Measurements from ENCODE around the gene COX6B1. TPM values are rescaled to one million over a fixed set of nuclear protein-coding genes. Genes with fewer than 3 reads are reported as not detected.

The COX6B1 gene
- total and polyA plus RNA-seq, 8 donors: 119 to 491 (median 155) TPM

DNA sequence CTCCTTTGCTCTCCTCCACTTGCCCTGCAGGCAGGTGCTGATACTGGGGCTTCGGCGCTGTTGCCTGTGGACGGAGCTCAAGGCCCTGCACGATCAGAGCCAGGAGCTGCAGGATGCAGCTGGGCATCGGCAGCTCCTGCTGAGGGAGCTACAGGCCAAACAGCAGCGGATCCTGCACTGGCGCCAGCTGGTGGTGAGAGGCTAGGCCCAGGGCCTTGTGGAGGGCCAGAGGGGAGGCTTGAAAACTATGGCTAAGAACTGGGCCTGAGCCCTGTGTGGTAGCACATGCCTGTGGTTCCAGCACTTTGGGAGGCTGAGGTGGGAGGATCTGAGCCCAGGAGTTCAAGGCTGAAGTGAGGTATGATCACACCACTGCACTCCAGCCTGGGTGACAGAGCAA is 29.3 kb upstream of the COX6B1 start:
- TF ChIP-seq, protein P1, sequence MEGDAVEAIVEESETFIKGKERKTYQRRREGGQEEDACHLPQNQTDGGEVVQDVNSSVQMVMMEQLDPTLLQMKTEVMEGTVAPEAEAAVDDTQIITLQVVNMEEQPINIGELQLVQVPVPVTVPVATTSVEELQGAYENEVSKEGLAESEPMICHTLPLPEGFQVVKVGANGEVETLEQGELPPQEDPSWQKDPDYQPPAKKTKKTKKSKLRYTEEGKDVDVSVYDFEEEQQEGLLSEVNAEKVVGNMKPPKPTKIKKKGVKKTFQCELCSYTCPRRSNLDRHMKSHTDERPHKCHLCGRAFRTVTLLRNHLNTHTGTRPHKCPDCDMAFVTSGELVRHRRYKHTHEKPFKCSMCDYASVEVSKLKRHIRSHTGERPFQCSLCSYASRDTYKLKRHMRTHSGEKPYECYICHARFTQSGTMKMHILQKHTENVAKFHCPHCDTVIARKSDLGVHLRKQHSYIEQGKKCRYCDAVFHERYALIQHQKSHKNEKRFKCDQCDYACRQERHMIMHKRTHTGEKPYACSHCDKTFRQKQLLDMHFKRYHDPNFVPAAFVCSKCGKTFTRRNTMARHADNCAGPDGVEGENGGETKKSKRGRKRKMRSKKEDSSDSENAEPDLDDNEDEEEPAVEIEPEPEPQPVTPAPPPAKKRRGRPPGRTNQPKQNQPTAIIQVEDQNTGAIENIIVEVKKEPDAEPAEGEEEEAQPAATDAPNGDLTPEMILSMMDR (IDR thresholded peaks at IDR 0.05): no peak
- FAIRE-seq (no peak), ATAC-seq (no peak), DNase-seq (no peak)
- H3K9me3 ChIP-seq: no peaks in the 10 kb centered on the region
- H3K4me3 ChIP-seq: no peak overlapping the region
- H3K4me1 ChIP-seq: no peaks in the 10 kb centered on the region
- H3K27me3 ChIP-seq: no peaks in the 10 kb centered on the region
- no peak overlapping the region for H3K27ac ChIP-seq
- intact Hi-C loops (cut with DNase I): no loop called here
- 81 to 84% methylated on average over 7 of the region's 7 CpGs for WGBS, 2 donors
- no peaks in the 10 kb centered on the region for H3K36me3 ChIP-seq

DNA sequence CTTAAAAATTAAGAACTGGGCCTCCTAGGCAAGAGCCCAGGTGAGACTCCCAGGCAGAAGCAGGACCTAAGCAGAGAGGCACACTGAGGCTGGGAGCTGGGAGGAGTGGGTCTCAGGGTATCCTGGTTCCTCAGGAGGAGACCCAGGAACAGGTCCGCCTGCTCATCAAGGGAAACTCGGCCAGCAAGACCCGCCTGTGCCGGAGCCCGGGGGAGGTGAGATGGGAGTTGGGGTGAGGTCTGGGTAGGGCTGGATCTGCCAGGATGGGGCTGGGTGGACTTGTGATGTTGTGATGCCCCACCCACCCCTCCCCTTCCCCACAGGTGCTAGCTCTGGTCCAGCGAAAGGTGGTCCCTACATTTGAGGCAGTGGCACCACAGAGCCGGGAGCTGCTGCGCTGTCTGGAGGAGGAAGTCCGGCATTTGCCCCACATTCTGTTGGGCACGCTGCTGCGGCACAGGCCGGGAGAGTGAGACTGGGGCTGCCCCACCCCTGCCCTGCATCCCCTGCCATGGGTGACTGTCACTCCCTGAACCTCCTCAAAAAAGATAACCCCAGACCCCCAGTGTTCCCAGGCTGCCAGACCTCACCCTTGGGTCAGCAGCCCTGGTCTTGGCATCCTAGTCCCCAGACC is 28.7 kb upstream of the COX6B1 start:
- Histone ChIP-seq H3K4me3 (no peak overlapping the region), H3K27ac (no peak overlapping the region), H3K4me1 (no peaks in the 10 kb centered on the region), H3K36me3 (no peaks in the 10 kb centered on the region), H3K9me3 (no peaks in the 10 kb centered on the region), H3K27me3 (no peaks in the 10 kb centered on the region)
- ATAC-seq (no peak), DNase-seq (peak in 1 of 6 donors; percentile 60), FAIRE-seq (no peak)
- TF ChIP-seq, protein P1 (IDR thresholded peaks at IDR 0.05): no peak
- 96 to 97% methylated on average over 11 to 12 of the region's 12 CpGs for WGBS, 2 donors
- intact Hi-C loops (cut with DNase I): no loop called here

DNA sequence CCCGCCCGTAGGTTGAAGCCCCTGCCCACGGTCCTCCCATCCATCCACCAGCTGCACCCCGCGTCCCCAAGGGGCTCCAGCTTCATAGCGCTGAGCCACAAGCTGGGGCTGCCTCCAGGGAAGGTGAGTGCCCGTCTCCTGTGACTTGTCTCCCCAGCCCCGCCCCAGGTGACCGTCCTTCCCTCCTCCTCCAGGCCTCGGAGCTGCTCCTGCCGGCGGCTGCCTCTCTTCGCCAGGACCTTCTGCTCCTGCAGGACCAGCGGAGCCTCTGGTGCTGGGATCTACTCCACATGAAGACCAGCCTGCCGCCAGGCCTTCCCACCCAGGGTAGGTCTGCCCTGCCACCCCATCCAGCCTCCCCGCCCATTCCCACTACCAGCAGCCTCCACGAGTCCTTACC is 28.1 kb upstream of the COX6B1 start:
- intact Hi-C loops (cut with DNase I): no loop called here
- Histone ChIP-seq H3K36me3 (no peaks in the 10 kb centered on the region), H3K27me3 (no peaks in the 10 kb centered on the region), H3K4me3 (no peak overlapping the region), H3K27ac (no peak overlapping the region), H3K4me1 (no peaks in the 10 kb centered on the region), H3K9me3 (no peaks in the 10 kb centered on the region)
- WGBS, 2 donors: 90 to 93% methylated on average over 17 of the region's 17 CpGs
- DNase-seq: peak in 1 of 6 donors; percentile 69
- TF ChIP-seq, protein P1 (IDR thresholded peaks at IDR 0.05): no peak
- ATAC-seq: no peak
- FAIRE-seq: no peak

DNA sequence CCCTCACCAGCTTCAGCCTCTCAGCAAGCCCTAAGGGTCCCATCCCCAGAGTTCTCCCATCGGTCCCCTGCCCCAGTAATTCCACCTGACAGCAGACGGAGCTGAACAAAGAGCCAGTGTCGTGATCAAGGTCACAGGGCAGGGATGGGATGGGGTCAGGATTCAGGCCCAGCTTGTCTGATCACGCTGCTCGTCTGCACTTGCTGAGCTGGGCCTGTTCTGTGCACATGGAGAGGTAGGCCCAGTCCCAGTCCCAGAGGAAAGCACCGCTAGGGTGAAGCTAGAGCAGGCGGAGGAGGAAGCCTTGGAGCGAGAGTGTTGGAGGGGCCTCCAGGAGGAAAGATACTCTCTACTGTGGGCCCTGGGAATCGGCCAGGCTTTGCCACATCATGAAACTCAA is 26.4 kb upstream of the COX6B1 start:
- ATAC-seq (no peak), FAIRE-seq (no peak), DNase-seq (no peak)
- Histone ChIP-seq H3K4me3 (no peak overlapping the region), H3K9me3 (no peaks in the 10 kb centered on the region), H3K27ac (no peak overlapping the region), H3K36me3 (no peaks in the 10 kb centered on the region), H3K27me3 (no peaks in the 10 kb centered on the region), H3K4me1 (no peaks in the 10 kb centered on the region)
- 90 to 92% methylated on average over 9 of the region's 9 CpGs for WGBS, 2 donors
- TF ChIP-seq, protein P1 (IDR thresholded peaks at IDR 0.05): no peak
- intact Hi-C loops (cut with DNase I): no loop called here

DNA sequence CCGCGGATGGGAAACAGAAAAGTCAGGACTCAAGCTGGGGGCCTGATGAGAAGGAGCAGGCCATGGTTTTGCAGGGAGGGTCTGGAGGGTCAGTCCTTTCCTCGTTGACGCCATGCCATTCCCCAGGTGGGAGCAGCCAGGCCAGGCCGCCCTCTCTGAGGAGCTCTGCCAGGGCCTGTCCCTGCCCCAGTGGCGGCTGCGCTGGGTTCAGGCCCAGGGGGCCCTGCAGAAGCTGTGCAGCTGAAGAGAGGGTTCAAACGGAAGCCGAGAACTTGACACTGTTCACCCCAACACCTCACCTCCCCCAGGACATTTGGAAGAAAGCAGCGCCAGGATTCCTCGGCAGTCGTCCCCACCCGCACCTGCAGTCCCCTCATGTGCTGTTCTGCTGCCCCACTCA is 25.4 kb upstream of the COX6B1 start:
- intact Hi-C loops (cut with DNase I): no loop called here
- H3K4me3 ChIP-seq: no peak overlapping the region
- no peaks in the 10 kb centered on the region for H3K9me3 ChIP-seq
- H3K4me1 ChIP-seq: no peaks in the 10 kb centered on the region
- DNase-seq (no peak), FAIRE-seq (no peak), ATAC-seq (no peak)
- H3K27me3 ChIP-seq: no peaks in the 10 kb centered on the region
- no peaks in the 10 kb centered on the region for H3K36me3 ChIP-seq
- H3K27ac ChIP-seq: no peak overlapping the region
- 87 to 94% methylated on average over 11 to 13 of the region's 13 CpGs for WGBS, 2 donors
- TF ChIP-seq, protein P1 (IDR thresholded peaks at IDR 0.05): no peak

Measured in pancreas (tissue), 10 donors.